Measurements from ENCODE around the gene HSPB8.
A peak's percentile ranks its signal among the peaks of the same experiment; 100 is the strongest.

The HSPB8 gene

DNA sequence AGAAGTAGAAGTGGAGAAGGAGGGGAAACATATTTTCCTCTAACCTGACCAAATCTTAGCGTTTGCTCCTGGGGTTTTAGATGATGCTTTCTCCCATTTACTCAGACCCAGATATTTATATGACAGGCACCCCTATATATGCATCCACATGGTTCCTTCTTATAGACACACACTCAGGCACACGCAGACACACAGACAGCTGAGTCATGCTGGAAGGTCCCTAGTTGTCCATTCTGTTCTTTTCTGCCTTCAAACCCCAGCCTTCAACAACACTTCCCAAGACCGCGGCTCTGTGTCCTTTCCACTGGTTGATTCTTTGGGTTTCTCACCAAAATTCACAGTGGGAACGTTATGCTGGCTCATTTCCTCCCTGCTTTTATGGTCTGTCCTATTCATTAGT lies 52.1 kb downstream of the HSPB8 start:
- TF ChIP-seq, protein P1, sequence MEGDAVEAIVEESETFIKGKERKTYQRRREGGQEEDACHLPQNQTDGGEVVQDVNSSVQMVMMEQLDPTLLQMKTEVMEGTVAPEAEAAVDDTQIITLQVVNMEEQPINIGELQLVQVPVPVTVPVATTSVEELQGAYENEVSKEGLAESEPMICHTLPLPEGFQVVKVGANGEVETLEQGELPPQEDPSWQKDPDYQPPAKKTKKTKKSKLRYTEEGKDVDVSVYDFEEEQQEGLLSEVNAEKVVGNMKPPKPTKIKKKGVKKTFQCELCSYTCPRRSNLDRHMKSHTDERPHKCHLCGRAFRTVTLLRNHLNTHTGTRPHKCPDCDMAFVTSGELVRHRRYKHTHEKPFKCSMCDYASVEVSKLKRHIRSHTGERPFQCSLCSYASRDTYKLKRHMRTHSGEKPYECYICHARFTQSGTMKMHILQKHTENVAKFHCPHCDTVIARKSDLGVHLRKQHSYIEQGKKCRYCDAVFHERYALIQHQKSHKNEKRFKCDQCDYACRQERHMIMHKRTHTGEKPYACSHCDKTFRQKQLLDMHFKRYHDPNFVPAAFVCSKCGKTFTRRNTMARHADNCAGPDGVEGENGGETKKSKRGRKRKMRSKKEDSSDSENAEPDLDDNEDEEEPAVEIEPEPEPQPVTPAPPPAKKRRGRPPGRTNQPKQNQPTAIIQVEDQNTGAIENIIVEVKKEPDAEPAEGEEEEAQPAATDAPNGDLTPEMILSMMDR (IDR thresholded peaks at IDR 0.05; ENCODE audit: borderline replicate concordance, extremely low read depth, low read length, poor library complexity, severe bottlenecking): no peak
- TF ChIP-seq EZH2 (IDR thresholded peaks at IDR 0.05; ENCODE audit: borderline replicate concordance, low read depth, low read length, severe bottlenecking): no peak
- H3K27ac ChIP-seq (ENCODE audit: low read length): no peak overlapping the region
- ATAC-seq (ENCODE audit: insufficient read depth, low read depth): no peak
- no peaks in the 10 kb centered on the region for H3K36me3 ChIP-seq (ENCODE audit: insufficient read depth, low read length)
- H3K27me3 ChIP-seq (ENCODE audit: insufficient read depth, low read length, poor library complexity): no peaks in the 10 kb centered on the region
- no peaks in the 10 kb centered on the region for H3K4me1 ChIP-seq (ENCODE audit: insufficient read depth, low read length)
- H3K79me2 ChIP-seq (ENCODE audit: insufficient read depth, low read length): no peaks in the 10 kb centered on the region
- no peak overlapping the region for H3K4me2 ChIP-seq (ENCODE audit: insufficient read depth, low read length)
- no peak overlapping the region for H3K9ac ChIP-seq (ENCODE audit: low read depth, low read length)
- no peak overlapping the region for H2AFZ ChIP-seq (ENCODE audit: low read depth, low read length)
- no peaks in the 10 kb centered on the region for H3K9me3 ChIP-seq (ENCODE audit: insufficient read depth, low read length, severe bottlenecking)
- no peak for DNase-seq
- no peak overlapping the region for H3K4me3 ChIP-seq (ENCODE audit: low read depth in 1 of 2, low read length in 2 of 2)
- H4K20me1 ChIP-seq (ENCODE audit: insufficient read depth, low read length): no peaks in the 10 kb centered on the region

DNA sequence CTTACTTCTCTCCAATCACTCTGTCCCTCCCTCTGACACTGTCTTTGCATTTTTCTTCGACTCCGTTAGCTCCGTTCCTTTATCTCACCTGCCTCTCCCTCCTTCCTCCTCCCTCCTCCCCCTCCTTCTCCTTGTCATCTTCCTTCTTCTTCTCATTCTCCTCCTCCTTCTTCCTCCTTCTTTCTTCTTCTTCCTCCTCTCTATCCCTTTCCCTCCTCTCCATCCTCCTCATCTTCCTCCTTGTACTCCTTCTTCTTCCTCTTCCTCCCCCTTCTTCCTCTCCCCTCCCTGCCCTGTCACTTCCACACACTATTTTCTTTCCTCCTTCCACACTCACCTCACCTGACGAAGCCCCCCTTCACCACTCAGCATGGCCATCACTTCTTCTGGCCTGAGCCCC lies 53.0 kb downstream of the HSPB8 start:
- H3K27me3 ChIP-seq (ENCODE audit: insufficient read depth, low read length, poor library complexity): no peaks in the 10 kb centered on the region
- no peaks in the 10 kb centered on the region for H3K79me2 ChIP-seq (ENCODE audit: insufficient read depth, low read length)
- no peak overlapping the region for H2AFZ ChIP-seq (ENCODE audit: low read depth, low read length)
- ATAC-seq (ENCODE audit: insufficient read depth, low read depth) (no peak), DNase-seq (no peak)
- H4K20me1 ChIP-seq (ENCODE audit: insufficient read depth, low read length): no peaks in the 10 kb centered on the region
- no peaks in the 10 kb centered on the region for H3K4me1 ChIP-seq (ENCODE audit: insufficient read depth, low read length)
- no peaks in the 10 kb centered on the region for H3K9me3 ChIP-seq (ENCODE audit: insufficient read depth, low read length, severe bottlenecking)
- H3K4me2 ChIP-seq (ENCODE audit: insufficient read depth, low read length): no peak overlapping the region
- no peak for TF ChIP-seq EZH2 (IDR thresholded peaks at IDR 0.05; ENCODE audit: borderline replicate concordance, low read depth, low read length, severe bottlenecking)
- TF ChIP-seq, protein P1 (IDR thresholded peaks at IDR 0.05; ENCODE audit: borderline replicate concordance, extremely low read depth, low read length, poor library complexity, severe bottlenecking): no peak
- no peak overlapping the region for H3K4me3 ChIP-seq (ENCODE audit: low read depth in 1 of 2, low read length in 2 of 2)
- H3K27ac ChIP-seq (ENCODE audit: low read length): no peak overlapping the region
- H3K9ac ChIP-seq (ENCODE audit: low read depth, low read length): no peak overlapping the region
- H3K36me3 ChIP-seq (ENCODE audit: insufficient read depth, low read length): no peaks in the 10 kb centered on the region

DNA sequence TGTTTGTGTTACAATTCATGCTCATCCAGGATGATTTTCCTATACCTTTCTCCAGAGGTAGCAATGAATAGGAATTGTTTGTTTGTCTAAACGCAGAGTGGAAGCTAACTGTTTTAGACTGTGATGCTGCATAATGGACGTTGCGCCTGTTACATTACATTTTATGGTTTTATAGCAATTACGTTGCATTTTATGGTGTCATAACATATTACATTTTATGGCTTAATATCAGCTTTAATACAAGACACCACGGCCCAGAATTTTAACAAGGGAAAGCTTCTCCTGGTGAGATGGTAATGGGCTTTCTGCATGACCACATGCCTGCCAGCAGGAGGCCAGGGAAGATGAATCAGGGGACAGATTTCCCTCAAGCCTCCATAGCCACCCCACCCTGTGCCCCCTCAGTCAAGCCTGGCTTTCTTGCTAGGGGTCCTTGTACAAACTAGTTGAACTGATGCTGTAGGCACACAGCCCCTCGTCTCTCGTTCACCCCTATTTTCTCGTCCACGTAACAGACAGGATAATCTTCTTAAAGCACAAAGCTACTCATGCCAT lies 56.5 kb downstream of the HSPB8 start:
- H3K4me1 ChIP-seq (ENCODE audit: insufficient read depth, low read length): no peaks in the 10 kb centered on the region
- H2AFZ ChIP-seq (ENCODE audit: low read depth, low read length): no peak overlapping the region
- no peaks in the 10 kb centered on the region for H4K20me1 ChIP-seq (ENCODE audit: insufficient read depth, low read length)
- H3K36me3 ChIP-seq (ENCODE audit: insufficient read depth, low read length): no peaks in the 10 kb centered on the region
- ATAC-seq (ENCODE audit: insufficient read depth, low read depth): no peak
- no peaks in the 10 kb centered on the region for H3K79me2 ChIP-seq (ENCODE audit: insufficient read depth, low read length)
- TF ChIP-seq, protein P1 (IDR thresholded peaks at IDR 0.05; ENCODE audit: borderline replicate concordance, extremely low read depth, low read length, poor library complexity, severe bottlenecking): peak; percentile 19
- TF ChIP-seq EZH2 (IDR thresholded peaks at IDR 0.05; ENCODE audit: borderline replicate concordance, low read depth, low read length, severe bottlenecking): no peak
- no peaks in the 10 kb centered on the region for H3K9me3 ChIP-seq (ENCODE audit: insufficient read depth, low read length, severe bottlenecking)
- H3K27me3 ChIP-seq (ENCODE audit: insufficient read depth, low read length, poor library complexity): no peaks in the 10 kb centered on the region
- H3K4me3 ChIP-seq (ENCODE audit: low read depth in 1 of 2, low read length in 2 of 2): no peak overlapping the region
- no peak overlapping the region for H3K4me2 ChIP-seq (ENCODE audit: insufficient read depth, low read length)
- H3K27ac ChIP-seq (ENCODE audit: low read length): no peak overlapping the region
- DNase-seq: no peak
- H3K9ac ChIP-seq (ENCODE audit: low read depth, low read length): no peak overlapping the region

DNA sequence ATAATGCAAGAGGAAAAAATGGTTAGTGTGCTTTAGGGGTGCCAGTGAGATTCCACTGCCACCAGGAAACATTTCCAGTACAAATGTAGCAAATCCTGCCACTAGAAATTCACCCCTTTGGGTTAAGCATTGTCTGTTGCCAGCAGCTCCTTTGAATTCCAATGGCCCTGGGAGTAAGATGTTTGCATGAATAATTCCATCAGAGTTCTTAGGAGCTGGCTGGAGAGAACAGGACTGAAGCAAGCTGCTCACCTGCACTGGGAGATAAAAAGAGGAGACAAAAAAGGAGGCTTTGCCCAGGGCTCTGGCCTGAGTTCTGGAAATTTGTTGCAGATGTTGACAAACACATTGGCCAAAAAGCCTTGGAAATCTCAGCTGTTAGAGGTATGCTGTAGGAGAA lies 57.6 kb downstream of the HSPB8 start:
- DNase-seq: no peak
- no peak for TF ChIP-seq EZH2 (IDR thresholded peaks at IDR 0.05; ENCODE audit: borderline replicate concordance, low read depth, low read length, severe bottlenecking)
- TF ChIP-seq, protein P1 (IDR thresholded peaks at IDR 0.05; ENCODE audit: borderline replicate concordance, extremely low read depth, low read length, poor library complexity, severe bottlenecking): no peak

More for the DNA sequence above, 57.6 kb downstream of the HSPB8 start:
- Histone ChIP-seq H3K79me2 (ENCODE audit: insufficient read depth, low read length) (no peaks in the 10 kb centered on the region), H3K4me3 (ENCODE audit: low read depth in 1 of 2, low read length in 2 of 2) (no peak overlapping the region), H3K9ac (ENCODE audit: low read depth, low read length) (no peak overlapping the region), H3K27ac (ENCODE audit: low read length) (no peak overlapping the region), H2AFZ (ENCODE audit: low read depth, low read length) (no peak overlapping the region), H3K4me2 (ENCODE audit: insufficient read depth, low read length) (no peak overlapping the region), H3K4me1 (ENCODE audit: insufficient read depth, low read length) (no peaks in the 10 kb centered on the region), H4K20me1 (ENCODE audit: insufficient read depth, low read length) (no peaks in the 10 kb centered on the region), H3K36me3 (ENCODE audit: insufficient read depth, low read length) (no peaks in the 10 kb centered on the region), H3K27me3 (ENCODE audit: insufficient read depth, low read length, poor library complexity) (no peaks in the 10 kb centered on the region), H3K9me3 (ENCODE audit: insufficient read depth, low read length, severe bottlenecking) (no peaks in the 10 kb centered on the region)
- no peak for ATAC-seq (ENCODE audit: insufficient read depth, low read depth)

Measured in DND-41 (cell line).